ENCODE measurements around the gene PFDN4.

GRCh38 chr20:54256202-54256601 lies 48.3 kb downstream of the PFDN4 start:
- no peak for TF ChIP-seq CTCF (IDR thresholded peaks at IDR 0.05)
- no peak for TF ChIP-seq POLR2A (IDR thresholded peaks at IDR 0.05)
- no peak for TF ChIP-seq POLR2AphosphoS5 (IDR thresholded peaks at IDR 0.05; ENCODE audit: insufficient read depth in 1 of 2, low read depth in 1 of 2)
